ENCODE data around the gene TADA1. TPM values are rescaled to one million over a fixed set of nuclear protein-coding genes. Genes with fewer than 3 reads are reported as not detected.
A peak's percentile ranks its signal among the peaks of the same experiment; 100 is the strongest.

The TADA1 gene
- total and polyA plus RNA-seq, 2 donors (not counting 1 experiment from before 2014, with no cell fraction given) = 12.9 to 13.2 TPM

GRCh38 chr1:166920561-166921475 lies 44.8 kb upstream of the TADA1 start:
- no peak overlapping the region for H3K27ac ChIP-seq (ENCODE audit: insufficient read depth, low read length)
- no peaks in the 10 kb centered on the region for H3K36me3 ChIP-seq (ENCODE audit: control insufficient read depth, insufficient read depth, low read length)
- no peaks in the 10 kb centered on the region for H4K20me1 ChIP-seq (ENCODE audit: control insufficient read depth, extremely low read depth, insufficient read depth, low read length)
- H3K4me2 ChIP-seq (ENCODE audit: extremely low read depth, insufficient read depth, low read length) = no peak overlapping the region
- no peaks in the 10 kb centered on the region for H3K79me2 ChIP-seq (ENCODE audit: control insufficient read depth, insufficient read depth, low read length)
- H3K27me3 ChIP-seq (ENCODE audit: control insufficient read depth, insufficient read depth, low read length) = peaks cover 27% of the 10 kb centered on the region
- no peaks in the 10 kb centered on the region for H3K9me3 ChIP-seq (ENCODE audit: control insufficient read depth, insufficient read depth, low read depth, low read length)
- TF ChIP-seq, protein P1, sequence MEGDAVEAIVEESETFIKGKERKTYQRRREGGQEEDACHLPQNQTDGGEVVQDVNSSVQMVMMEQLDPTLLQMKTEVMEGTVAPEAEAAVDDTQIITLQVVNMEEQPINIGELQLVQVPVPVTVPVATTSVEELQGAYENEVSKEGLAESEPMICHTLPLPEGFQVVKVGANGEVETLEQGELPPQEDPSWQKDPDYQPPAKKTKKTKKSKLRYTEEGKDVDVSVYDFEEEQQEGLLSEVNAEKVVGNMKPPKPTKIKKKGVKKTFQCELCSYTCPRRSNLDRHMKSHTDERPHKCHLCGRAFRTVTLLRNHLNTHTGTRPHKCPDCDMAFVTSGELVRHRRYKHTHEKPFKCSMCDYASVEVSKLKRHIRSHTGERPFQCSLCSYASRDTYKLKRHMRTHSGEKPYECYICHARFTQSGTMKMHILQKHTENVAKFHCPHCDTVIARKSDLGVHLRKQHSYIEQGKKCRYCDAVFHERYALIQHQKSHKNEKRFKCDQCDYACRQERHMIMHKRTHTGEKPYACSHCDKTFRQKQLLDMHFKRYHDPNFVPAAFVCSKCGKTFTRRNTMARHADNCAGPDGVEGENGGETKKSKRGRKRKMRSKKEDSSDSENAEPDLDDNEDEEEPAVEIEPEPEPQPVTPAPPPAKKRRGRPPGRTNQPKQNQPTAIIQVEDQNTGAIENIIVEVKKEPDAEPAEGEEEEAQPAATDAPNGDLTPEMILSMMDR (conservative IDR thresholded peaks at IDR 0.05 in 1 of 2, IDR thresholded peaks at IDR 0.05 in 1 of 2; ENCODE audit: low read depth in 1 of 2, low read length in 2 of 2) = no peak
- TF ChIP-seq EZH2 (IDR thresholded peaks at IDR 0.05; ENCODE audit: low read length, missing control alignments) = peak; percentile 68
- H3K4me1 ChIP-seq (ENCODE audit: control insufficient read depth, extremely low read depth, insufficient read depth, low read length) = no peaks in the 10 kb centered on the region
- DNase-seq (ENCODE audit: low read depth in 2 of 2) = no peak
- no peak overlapping the region for H3K4me3 ChIP-seq (replicated peaks in 1 of 4; ENCODE audit: control extremely low read depth in 1 of 4, insufficient read depth in 1 of 4, low read depth in 3 of 4, low read length in 4 of 4)
- peak overlapping the region; percentile 5 for H2AFZ ChIP-seq (ENCODE audit: low read length)
- H3K9ac ChIP-seq (ENCODE audit: insufficient read depth, low read length) = no peak overlapping the region

- Histone ChIP-seq H3K79me2 (ENCODE audit: control insufficient read depth, insufficient read depth, low read length) (no peaks in the 10 kb centered on the region), H4K20me1 (ENCODE audit: control insufficient read depth, extremely low read depth, insufficient read depth, low read length) (no peaks in the 10 kb centered on the region), H3K9me3 (ENCODE audit: control insufficient read depth, insufficient read depth, low read depth, low read length) (no peaks in the 10 kb centered on the region), H2AFZ (ENCODE audit: low read length) (no peak overlapping the region), H3K4me1 (ENCODE audit: control insufficient read depth, extremely low read depth, insufficient read depth, low read length) (no peaks in the 10 kb centered on the region), H3K27ac (ENCODE audit: insufficient read depth, low read length) (no peak overlapping the region), H3K27me3 (ENCODE audit: control insufficient read depth, insufficient read depth, low read length) (peaks cover 27% of the 10 kb centered on the region), H3K4me3 (replicated peaks in 1 of 4; ENCODE audit: control extremely low read depth in 1 of 4, insufficient read depth in 1 of 4, low read depth in 3 of 4, low read length in 4 of 4) (no peak overlapping the region), H3K4me2 (ENCODE audit: extremely low read depth, insufficient read depth, low read length) (no peak overlapping the region), H3K9ac (ENCODE audit: insufficient read depth, low read length) (no peak overlapping the region), H3K36me3 (ENCODE audit: control insufficient read depth, insufficient read depth, low read length) (no peaks in the 10 kb centered on the region)
- TF ChIP-seq, protein P1 (conservative IDR thresholded peaks at IDR 0.05 in 1 of 2, IDR thresholded peaks at IDR 0.05 in 1 of 2; ENCODE audit: low read depth in 1 of 2, low read length in 2 of 2) = no peak
- no peak for TF ChIP-seq EZH2 (IDR thresholded peaks at IDR 0.05; ENCODE audit: low read length, missing control alignments)
- no peak for DNase-seq (ENCODE audit: low read depth in 2 of 2)
Measured at GRCh38 chr1:166918956-166919316, 42.9 kb upstream of the TADA1 start.

- Histone ChIP-seq H3K27me3 (ENCODE audit: control insufficient read depth, insufficient read depth, low read length) (peaks cover 27% of the 10 kb centered on the region), H3K79me2 (ENCODE audit: control insufficient read depth, insufficient read depth, low read length) (no peaks in the 10 kb centered on the region), H3K36me3 (ENCODE audit: control insufficient read depth, insufficient read depth, low read length) (no peaks in the 10 kb centered on the region), H3K9ac (ENCODE audit: insufficient read depth, low read length) (no peak overlapping the region), H3K4me2 (ENCODE audit: extremely low read depth, insufficient read depth, low read length) (no peak overlapping the region), H3K9me3 (ENCODE audit: control insufficient read depth, insufficient read depth, low read depth, low read length) (no peaks in the 10 kb centered on the region), H3K4me1 (ENCODE audit: control insufficient read depth, extremely low read depth, insufficient read depth, low read length) (no peaks in the 10 kb centered on the region), H3K4me3 (replicated peaks in 1 of 4; ENCODE audit: control extremely low read depth in 1 of 4, insufficient read depth in 1 of 4, low read depth in 3 of 4, low read length in 4 of 4) (no peak overlapping the region), H4K20me1 (ENCODE audit: control insufficient read depth, extremely low read depth, insufficient read depth, low read length) (no peaks in the 10 kb centered on the region), H2AFZ (ENCODE audit: low read length) (no peak overlapping the region), H3K27ac (ENCODE audit: insufficient read depth, low read length) (no peak overlapping the region)
- no peak for TF ChIP-seq EZH2 (IDR thresholded peaks at IDR 0.05; ENCODE audit: low read length, missing control alignments)
- TF ChIP-seq, protein P1 (conservative IDR thresholded peaks at IDR 0.05 in 1 of 2, IDR thresholded peaks at IDR 0.05 in 1 of 2; ENCODE audit: low read depth in 1 of 2, low read length in 2 of 2) = no peak
- DNase-seq (ENCODE audit: low read depth in 2 of 2) = no peak
Measured at GRCh38 chr1:166918088-166918955, 42.3 kb upstream of the TADA1 start.

Measured in fibroblast of lung (primary cell).